Putamen (tissue), 1 donor: ENCODE measurements around the gene LCN6.
A peak's percentile ranks its signal among the peaks of the same experiment; 100 is the strongest.

Experiments
- DNase-seq: peaks from one replicate; pipeline ENCODE4 v3.0.0-alpha.2; 2016; ENCODE audit warnings: low spot score

Gene LCN6

DNA sequence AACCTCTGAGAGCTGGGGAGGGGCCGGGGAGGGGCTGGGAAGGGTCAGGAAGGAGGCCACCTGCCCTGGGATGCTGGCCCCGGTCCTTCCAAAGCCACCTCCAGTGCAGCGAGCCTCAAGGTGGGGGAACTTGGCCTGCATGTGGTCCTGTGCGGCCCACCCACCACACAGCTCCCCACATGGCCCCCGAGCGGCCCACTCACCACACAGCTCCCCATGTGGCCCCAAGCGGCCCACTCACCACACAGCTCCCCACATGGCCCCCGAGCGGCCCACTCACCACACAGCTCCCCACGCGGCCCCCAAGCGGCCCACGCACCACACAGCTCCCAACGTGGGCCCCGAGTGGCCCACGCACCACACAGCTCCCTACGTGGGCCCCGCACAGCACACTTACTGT lies 3.6 kb downstream of the LCN6 start:
- DNase-seq: no peak

DNA sequence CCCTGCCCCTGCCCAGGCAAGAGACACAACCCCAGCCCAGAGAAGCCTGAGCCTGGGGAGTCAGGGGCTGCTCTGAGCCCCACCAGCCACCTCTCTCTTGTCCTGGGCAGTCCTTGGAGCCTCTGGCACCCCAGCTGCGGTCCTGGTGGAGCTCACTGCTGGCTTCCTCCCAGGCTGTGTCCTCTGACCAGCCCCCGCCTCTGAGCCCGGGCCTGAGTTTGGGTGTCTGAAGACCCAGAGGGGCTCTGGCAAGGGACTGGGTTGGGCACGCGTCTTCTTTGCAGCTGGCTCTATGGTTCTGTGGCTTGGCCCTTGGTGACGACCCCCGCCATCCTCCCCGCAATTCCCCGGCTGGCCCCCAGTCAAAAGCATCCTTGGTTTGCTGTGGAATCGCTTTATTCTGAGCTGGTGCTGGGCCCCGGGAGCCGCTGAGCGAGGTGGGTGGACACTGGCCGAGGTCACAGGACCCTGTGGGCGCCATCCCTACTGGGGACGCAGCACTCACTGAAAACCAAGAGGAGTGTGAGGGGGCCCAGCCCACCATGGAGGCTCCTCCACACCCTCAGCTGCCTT lies 4.6 kb downstream of the LCN6 start:
- no peak for DNase-seq

DNA sequence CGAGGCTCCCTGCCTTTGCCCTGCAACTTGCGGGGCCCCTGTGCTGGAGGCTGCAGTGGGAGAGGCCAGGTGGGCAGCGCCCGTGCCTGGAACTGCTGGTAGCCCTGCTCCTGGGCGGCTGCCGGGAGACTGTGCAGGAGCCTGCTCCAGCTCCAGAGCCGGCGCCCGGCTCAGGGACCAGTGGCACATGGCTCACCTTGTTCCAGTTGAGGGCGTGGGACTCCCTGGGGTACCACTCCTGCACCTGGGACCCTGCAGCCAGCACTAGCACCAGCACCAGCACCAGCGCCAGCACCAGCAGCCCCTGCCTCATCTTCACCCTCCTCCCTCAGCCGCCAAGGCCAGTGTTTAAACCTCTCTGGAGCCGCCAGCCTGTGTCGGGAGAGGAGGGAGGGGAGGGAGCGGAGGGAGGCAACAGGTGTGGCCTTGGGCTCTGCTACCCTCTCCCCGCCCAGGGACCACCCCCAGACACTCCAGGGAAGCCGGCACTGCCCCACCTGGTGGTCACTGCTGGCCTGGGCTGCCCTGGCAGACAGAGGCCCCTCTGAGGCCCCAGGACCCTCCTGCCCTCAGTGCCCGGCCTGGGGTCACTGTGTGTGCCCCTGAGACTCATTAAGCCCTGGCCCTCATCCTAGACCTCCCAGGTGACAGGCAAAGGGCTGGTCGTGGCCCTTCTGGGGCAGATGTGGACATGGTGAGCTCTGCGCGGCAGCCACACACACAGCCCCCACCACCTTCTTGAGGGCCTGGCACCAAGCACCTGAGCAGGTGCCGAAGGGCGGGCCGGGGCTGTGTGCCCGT lies 5.5 kb downstream of the LCN6 start, which contains the start of gene LCN10:
Gene LCN10, minus strand, starts transcription at position 350 of the 801 bp plus-strand sequence. Its CDS starts 37 bp downstream, at position 313.
- DNase-seq: no peak

DNA sequence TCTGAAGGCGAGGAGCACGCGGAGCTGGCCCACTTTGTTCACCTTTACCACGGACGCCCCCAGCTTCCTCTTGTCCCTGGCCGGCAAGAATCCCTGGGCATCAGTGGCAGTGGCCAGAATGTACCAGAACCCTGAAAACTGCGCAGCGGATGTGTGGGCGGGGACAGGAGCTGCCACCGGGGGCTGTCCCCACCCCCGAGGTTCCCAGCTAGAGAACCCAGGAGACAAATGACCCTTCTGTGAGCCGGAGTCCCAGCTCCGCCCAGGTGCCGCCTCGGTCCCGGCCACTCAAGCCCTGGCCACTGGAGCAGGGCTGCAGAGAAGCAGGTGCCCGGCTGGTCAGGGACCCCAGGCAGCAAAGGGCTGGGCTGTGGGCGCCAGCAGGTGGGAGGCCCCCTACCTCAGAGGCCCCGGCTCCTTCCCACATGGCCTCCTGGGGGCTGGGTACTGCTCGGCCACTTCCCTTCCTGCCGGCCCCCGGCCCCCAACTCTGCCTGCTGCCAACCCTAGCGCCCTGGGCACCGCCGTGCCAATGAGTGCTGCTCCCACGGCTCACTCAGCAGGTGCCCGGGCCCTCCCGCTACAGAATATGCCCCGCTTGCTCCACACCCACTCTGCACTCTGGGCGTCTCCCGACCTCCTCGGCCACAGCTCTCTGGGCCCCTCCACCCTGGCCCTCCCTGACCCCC lies 6.3 kb downstream of the LCN6 start:
- no peak for DNase-seq

DNA sequence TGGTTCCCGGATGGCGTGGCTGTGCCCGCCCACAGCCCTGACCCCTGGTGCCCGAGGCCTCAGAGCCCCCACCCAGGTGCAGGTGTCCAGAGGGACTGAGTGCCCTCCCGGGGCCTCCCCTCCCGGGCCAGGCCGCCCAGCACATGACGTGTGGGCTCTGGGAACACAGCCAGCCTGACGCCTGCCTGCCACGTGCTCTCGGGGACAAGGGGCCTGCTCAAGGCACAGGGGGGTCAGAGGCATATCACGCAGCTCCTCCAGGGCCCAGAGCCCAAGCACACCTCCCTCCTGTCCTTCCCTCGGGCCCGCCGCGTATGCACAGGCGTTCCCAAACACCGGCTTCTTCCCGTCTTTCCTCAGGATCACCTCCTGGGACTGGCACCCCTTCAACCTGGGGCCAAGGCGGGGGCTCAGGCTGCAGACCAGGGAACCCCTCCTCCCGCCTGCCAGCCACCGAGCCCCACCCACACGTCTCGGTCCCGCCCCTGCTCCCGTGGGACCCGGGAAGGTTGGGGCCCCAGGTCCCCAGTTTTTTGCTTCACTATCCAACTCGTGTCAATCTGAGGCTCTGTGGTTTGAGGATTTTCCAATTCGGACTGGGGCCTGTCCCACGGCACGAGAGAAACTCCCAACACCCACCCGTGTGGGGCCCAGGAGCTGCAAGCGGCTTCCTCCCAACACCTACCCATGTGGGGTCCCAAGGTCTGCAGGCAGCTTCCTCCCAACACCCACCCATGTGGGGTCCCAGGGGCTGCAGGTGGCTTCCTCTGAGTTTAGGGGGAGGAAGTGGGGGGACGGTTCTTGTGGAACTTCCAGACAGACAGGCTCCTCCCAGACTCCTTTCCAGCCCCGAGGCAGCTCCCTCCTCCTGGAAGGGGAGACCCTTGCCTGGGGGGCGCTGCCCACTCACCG lies 7.1 kb downstream of the LCN6 start:
- no peak for DNase-seq

DNA sequence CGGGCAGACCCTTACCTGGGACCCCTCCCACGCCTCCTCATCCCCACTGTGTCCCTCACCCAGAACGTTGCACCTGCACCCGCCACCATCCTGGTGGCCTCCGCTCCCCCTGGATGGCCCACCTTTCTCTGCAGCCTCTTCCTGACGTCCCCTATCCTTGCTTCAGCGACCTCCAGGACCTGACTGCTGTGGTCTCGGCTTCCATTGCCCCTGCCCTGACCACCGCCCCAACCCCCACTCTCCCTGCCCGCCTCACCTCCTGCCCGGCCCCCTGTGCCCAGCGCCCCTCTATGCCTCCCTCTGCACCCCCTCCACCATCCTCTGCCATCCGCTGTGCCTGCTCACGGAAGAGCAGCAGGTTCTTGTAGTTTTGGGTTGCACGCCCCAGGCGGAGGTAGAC lies 7.8 kb downstream of the LCN6 start:
- DNase-seq: no peak

DNA sequence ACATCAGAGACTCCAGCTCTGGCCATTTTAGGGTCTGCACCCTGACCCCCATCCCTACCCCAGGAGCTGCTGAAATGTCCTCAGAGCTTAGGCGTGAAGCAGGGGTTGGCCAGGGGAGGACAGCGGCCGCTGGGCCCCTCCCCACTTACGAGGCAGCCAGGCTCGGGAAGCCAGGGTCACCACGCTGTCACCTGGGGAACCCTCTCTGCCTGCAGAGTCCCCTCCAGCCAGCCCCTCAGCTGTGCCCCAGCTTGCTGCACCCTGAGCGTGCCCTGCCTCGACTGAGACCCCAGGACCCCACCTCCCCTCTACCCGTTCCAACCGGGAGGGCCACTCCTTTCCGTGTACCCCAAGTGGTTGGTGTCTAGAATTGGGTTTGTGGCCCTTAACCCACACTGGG lies 8.3 kb downstream of the LCN6 start:
- DNase-seq: no peak

DNA sequence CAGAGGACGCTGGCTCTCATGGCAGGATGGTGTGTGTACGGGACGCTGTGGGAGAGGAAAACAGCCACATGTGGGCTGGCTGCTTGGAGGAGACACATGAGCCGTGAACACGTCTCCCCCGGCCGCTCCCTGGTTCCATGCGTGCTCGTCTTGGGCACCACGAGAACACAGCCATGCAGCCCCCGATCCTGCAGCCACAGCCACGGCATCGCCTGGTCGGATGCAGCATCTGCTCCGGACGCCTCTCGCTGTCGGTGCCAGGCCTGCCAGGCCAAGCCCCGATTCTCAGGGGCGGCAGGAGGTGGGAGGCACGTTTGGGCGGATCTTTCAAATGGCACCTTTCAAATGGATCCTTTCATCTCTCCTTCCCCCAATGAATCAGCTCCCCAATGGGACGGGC lies 8.8 kb downstream of the LCN6 start:
- no peak for DNase-seq

DNA sequence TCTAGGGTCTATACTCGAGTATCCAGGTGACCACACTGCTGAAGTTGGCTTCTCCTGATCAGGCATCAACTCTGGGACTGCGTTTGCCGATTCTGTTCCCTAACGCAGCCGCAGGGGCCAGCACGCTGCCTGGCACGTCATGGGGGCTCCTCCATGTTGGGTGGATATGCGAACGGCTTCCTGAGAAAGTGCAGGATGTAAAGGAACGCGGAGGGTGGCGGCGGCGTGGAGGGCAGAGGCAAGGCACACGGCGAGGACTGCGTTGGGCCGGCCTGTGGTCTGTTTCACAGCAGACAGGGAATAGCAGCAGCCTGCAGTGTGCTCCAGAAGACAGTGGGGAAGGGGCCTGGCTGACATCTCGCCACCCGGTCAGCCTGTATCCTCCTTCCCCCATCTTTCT lies 9.4 kb downstream of the LCN6 start:
- no peak for DNase-seq

DNA sequence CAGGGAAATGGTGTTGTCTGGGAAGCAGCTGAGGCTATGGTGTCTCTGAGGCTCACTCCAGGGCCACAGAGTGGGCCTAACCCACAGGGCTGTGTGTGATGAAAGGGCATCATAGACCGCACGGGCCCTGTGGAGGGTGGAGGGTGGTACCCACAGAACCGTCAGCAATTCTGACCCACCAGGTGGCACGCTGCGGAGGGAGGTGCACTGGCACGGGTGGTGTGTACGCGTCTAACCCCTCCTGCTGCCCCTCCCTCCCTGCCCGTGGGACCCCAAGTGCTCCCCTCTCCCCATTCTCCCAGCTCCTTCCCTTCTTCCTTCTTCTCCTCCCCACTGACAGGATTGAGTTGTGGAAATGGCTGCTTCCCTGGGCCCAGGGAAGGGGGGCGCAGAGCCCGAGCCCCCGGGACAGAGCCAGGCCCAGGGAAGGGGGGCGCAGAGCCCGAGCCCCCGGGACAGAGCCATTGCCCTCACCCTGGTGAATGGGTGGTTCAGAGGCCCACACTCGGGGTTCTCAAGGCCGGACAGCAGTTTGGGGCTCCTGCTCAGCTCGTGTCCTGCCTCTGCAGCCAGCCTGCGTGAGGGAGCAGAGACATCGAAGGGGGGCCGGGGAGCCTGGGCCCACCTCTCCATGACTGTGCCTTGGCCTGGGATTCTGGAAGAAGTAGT lies 12.4 kb downstream of the LCN6 start:
- no peak for DNase-seq

DNA sequence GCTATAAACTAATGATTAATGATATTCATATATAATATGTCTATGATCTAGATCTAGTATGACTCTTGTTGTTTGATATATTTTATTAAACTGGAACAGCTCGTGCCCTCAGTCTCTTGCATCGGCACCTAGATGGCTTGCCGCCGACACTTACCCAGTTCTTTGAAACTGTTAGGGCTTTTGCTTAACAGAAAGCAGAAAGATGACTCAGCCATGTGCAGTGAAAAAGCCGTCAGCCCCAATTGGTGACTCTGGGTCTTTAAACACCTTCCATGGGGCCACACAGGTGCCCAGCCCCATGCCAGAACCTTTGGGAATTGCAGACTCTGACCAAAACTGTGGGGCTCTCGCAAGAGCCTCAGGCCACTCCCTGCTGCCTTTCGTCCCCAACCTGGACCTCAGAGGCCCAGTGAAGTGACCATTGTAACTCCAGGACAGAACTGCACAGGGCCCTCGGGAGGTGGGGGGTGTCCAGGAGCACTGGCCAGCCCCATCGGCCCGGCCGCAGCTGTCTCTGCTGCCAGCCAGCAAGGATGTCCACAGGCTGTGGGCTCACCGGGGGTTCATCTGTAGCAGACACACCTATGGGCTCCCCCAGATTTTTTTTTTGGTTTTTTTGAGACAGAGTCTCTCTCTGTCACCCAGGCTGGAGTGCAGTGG lies 13.4 kb downstream of the LCN6 start:
- DNase-seq: no peak

DNA sequence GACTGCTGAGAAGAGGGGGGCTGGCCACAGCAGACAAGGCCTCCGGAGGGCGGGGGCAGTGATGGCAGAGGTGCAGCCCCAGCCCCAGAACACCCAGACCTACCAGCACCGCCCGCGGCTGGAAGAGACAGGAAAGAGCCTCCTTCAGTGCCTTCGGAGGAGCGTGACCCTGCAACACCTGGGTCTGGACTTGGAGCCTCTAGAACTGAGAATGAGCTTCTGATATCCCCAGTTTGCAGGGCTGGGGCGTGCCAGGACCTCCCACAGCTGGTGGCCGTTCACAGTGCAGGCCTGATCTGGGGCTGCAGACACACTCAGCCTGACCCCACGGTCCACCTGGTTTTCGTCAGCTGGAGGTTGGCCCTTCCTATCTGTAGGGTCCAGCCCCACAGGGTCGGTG lies 14.7 kb downstream of the LCN6 start:
- DNase-seq: no peak

DNA sequence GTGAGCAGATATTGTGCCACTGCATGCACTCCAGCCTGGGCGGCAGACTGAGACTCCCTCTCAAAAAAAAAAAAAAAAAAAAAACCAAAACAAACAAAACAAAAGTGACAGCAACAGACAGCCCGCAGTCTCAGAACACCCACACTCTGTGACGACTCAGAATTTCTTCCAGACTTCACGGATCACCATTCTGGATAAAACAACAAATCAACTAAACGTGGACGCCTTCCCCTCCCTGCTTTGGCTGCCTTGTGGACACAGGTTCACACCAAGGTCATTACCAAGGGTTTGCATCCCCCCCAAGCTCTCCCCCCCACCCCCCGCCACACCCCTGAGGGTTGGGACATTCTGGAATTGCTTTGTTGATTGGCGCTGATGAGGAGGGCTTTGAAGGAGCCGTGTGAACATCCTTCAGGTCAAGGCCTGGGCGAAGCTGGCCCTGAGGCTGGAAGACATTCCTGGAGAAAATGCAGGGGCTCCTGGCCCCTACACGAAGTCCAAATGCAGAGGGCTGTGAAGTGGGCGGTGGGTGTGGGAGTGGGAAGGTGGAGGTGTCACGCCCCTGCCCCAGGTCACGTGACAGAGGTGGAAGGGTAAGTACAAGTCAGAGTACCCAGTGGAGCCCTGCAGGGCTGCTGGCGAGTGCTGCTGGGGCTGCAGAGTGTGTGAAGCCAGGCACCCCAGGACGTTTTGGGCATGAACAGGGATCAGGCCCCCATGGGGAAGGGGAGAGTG lies 15.7 kb downstream of the LCN6 start:
- no peak for DNase-seq

DNA sequence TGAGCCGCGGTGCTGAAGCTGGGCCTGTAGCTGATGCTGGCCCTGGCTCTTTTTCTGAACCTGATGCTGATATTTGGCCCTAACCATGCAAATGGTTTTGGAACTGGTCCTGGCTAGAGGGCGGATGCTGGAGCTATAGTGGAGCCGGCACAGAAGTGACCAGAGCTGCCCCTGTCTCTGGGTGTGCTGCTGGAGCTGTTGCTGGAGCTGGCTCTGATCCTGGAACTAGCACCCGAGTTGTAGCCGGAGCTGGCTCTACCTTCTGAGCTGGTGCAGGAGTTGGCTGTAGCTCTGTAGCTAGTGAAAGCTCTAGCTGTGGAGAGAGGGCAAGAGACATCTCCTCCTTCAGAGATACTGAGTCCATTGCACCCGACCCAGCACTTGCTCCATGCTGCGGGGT lies 18.4 kb downstream of the LCN6 start:
- no peak for DNase-seq

DNA sequence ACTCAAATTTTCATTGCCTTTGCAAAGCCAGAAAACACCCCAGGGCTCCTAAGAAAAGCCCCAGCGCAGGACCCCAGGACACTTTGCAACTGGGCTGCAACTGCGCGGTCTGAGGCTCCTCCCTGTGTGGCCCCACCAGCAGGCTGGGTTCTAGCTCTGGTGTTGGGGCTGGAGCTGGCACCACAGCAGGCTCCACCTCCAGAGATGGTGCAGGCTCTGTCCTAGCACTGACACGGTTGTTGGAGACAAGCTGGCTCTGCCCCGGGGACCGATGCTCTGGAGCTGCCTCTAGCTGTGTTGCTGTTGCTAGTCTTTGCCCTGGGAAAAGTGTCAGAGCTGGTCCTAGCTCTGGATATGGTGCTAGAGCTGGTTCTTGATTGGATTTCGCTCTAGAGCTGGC lies 19.2 kb downstream of the LCN6 start:
- no peak for DNase-seq

DNA sequence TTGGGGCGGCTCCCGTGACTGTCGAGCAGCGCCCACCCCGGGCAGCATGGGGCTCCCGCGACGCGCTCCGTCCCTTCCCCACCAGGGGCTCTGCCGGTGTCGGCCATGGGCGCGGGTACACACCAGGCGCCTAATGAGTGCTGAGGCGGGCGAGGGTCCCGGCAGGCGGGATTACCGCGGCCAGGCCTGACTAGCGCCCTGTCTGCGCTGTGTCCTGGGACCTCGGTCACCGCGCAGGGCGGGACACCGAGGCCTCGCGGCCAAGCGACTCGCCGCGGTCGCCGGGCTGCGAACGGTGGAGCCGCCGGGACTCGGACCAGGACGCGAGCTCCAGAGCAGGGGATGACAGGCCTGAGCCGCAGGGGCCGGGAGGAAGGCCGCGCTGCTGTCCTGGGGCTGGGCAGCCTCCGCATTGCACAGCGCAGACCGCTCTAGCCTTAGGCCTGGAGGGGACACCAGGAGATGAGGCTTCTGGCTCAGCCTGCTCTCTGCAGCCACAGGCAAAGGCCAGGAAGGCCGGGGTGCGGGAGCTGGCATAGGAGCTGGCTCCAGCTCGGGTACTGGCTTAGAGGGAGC lies 19.7 kb downstream of the LCN6 start:
- no peak for DNase-seq

DNA sequence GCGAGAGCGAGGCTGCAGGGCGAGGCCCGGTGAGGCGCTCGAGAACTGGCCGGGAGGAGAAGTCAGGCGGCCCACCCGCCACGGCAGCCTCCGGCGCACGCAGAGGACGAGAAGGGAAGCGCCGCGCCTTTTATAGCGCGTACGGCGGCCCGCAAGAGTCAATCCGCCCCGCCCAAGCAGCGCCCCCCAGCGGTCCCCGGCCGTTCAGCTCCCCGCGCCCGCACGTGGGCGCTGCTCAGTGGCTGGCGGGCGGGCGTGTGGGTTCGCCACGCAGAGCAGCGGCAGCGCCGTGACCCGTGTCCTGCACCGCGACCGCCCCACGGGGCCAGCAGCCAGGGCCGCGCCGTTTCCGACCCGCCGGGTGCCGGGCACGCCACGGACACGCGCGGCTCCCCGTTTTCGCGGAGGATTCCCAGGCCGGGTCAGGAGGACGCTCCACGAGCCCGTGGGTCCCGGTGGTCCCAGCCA lies 20.2 kb downstream of the LCN6 start:
- DNase-seq: peak; percentile 80

DNA sequence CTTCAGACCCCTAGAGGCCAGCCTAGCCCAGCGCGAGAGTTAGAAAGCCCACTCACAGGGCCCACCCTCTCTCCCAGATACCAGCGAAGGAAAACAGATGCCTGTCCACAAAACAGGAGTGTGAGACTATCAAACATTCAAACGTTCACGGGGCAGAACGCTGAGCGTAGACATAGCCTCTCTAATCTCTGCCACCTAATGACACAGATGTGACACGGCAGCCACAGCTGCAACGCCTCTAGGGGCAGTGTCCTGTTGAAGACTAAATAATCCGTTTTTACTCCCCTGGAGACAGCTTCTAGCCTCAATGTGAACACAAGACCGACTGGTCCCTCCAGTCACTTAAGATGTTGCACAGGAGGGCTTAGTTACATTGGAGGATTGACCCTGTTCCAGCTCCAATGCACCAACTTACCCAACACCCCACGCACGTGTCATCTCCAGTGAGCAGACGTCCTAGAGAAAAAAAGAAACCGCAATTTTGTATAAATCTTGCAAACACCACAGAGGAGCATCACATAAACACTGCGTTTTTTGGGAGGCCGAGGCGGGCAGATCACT lies 21.6 kb downstream of the LCN6 start:
- no peak for DNase-seq

DNA sequence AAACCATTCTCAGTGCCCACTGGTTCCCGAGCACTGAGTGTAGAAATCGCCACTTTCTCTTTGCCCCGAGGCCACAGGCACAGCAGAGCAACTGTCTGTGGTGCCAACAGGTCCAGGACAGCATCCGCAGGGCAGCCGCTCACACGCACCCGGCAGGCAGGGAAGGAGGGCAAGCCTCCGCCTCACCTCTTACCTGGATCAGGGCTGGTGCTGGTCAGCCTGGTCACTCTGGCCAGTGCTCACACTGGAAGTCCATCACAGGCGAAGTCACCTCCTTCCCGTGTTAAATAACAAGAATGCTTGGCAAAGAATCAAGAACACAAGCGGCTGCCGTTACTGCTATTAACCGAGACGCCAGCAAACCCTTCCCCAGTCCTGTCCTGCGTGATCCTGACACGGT lies 22.2 kb downstream of the LCN6 start:
- no peak for DNase-seq

DNA sequence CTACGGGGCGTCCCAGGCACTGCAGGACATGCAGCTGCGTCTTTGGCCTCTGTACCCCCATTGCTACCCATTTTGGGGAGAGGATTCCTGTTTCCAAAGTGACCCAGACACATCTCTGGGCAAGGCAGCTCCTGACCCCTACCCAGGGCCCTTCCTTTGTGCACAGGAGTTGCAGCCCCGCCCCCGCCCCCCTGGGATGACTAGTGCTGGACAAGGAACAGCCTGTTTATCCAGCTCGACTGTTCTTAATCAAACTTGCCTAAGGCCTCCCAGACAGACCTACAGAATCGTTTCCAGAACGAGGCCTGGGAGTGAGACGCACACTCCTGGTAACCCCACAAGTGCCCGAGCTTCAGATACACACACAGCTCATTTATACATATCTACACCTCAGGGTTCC lies 22.7 kb downstream of the LCN6 start:
- no peak for DNase-seq
